CD14-positive monocyte (primary cell): Measurements from ENCODE around the gene PDZD7. TPM values are rescaled to one million over a fixed set of nuclear protein-coding genes. Genes with fewer than 3 reads are reported as not detected.

Experiments
- DNase-seq, 3 donors: peaks; one replicate each; pipeline ENCODE4 v3.0.0-alpha.2; 2011 to 2022
- H2AFZ ChIP-seq: 2 replicates; pipeline ENCODE4 v1.6.0; 2012; ENCODE audit warnings: mild to moderate bottlenecking, low read depth, low read length, inconsistent platforms; ENCODE audit not compliant: insufficient read depth, poor library complexity, severe bottlenecking
- H3K27ac ChIP-seq, 2 donors: 1 replicate in 1 of 2; 2 replicates in 1 of 2; pipeline ENCODE4 v1.5.1; 2012 to 2013; ENCODE audit warnings: low read length in 2 of 2, control low read depth in 1 of 2, inconsistent platforms in 1 of 2, low read depth in 1 of 2, mild to moderate bottlenecking in 1 of 2
- H3K27me3 ChIP-seq, 2 donors: one replicate each; pipeline versions ENCODE4 v1.6.0 to v1.6.1; 2011 to 2013; ENCODE audit warnings: low read length in 2 of 2; ENCODE audit not compliant: control insufficient read depth in 2 of 2, insufficient read depth in 2 of 2
- H3K36me3 ChIP-seq, 2 donors: replicated peaks in 1 of 2; 1 replicate in 1 of 2; 2 replicates in 1 of 2; pipeline versions ENCODE4 v1.5.1 to v1.6.1; 2012 to 2013; ENCODE audit warnings: low read length in 2 of 2, control low read depth in 1 of 2, inconsistent platforms in 1 of 2, mild to moderate bottlenecking in 1 of 2; ENCODE audit not compliant: insufficient read depth in 2 of 2, control insufficient read depth in 1 of 2
- H3K4me1 ChIP-seq, 2 donors: 1 replicate in 1 of 2; 2 replicates in 1 of 2; pipeline versions ENCODE4 v1.5.1 to v1.6.1; 2012 to 2013; ENCODE audit warnings: low read length in 2 of 2, control low read depth in 1 of 2, inconsistent platforms in 1 of 2, mild to moderate bottlenecking in 1 of 2, moderate library complexity in 1 of 2; ENCODE audit not compliant: insufficient read depth in 2 of 2, control insufficient read depth in 1 of 2
- H3K4me2 ChIP-seq: replicated peaks from 2 replicates; pipeline ENCODE3; 2012; ENCODE audit warnings: low read length, moderate library complexity, mild to moderate bottlenecking; ENCODE audit not compliant: poor library complexity, severe bottlenecking; ENCODE audit errors: extremely low read depth
- H3K4me3 ChIP-seq, 3 experiments: fragments of 200-600 bp in 1 of 3; sonication (generic) in 1 of 3; replicated peaks in 1 of 3; 1 replicate in 2 of 3; 2 replicates in 1 of 3; pipeline ENCODE4 v1.5.1; 2011 to 2013; ENCODE audit warnings: low read length in 3 of 3, mild to moderate bottlenecking in 3 of 3, control low read depth in 2 of 3, low read depth in 2 of 3, inconsistent platforms in 1 of 3, moderate library complexity in 1 of 3
- H3K79me2 ChIP-seq: 2 replicates; pipeline ENCODE4 v1.6.0; 2012; ENCODE audit warnings: mild to moderate bottlenecking, control low read depth, inconsistent platforms, low read length, moderate library complexity; ENCODE audit not compliant: insufficient read depth
- H3K9ac ChIP-seq: 2 replicates; pipeline ENCODE4 v1.6.0; 2017; ENCODE audit warnings: low read length, mild to moderate bottlenecking; ENCODE audit not compliant: insufficient read depth, poor library complexity, severe bottlenecking
- H3K9me3 ChIP-seq, 2 donors: replicated peaks in 1 of 2; 1 replicate in 1 of 2; 2 replicates in 1 of 2; pipeline versions ENCODE4 v1.5.1 to v1.6.1; 2012 to 2013; ENCODE audit warnings: low read length in 2 of 2, control low read depth in 1 of 2; ENCODE audit not compliant: control insufficient read depth in 1 of 2, insufficient read depth in 1 of 2
- H4K20me1 ChIP-seq: 2 replicates; pipeline ENCODE4 v1.6.0; 2012; ENCODE audit warnings: mild to moderate bottlenecking, low read length, control low read depth, moderate library complexity; ENCODE audit not compliant: insufficient read depth
- H3K27ac Mint-ChIP-seq, 7 donors: one replicate each; pipeline ENCODE4 v1.8.0; 2020; ENCODE audit warnings: mild to moderate bottlenecking in 7 of 7, mixed read lengths in 7 of 7, moderate library complexity in 6 of 7, inconsistent platforms in 2 of 7
- H3K27me3 Mint-ChIP-seq, 3 donors: one replicate each; pipeline ENCODE4 v1.8.0; 2021 to 2022; ENCODE audit warnings: low read depth in 3 of 3, mild to moderate bottlenecking in 3 of 3, mixed read lengths in 3 of 3, moderate library complexity in 3 of 3, inconsistent platforms in 1 of 3
- H3K36me3 Mint-ChIP-seq, 2 donors: one replicate each; pipeline ENCODE4 v1.8.0; 2020; ENCODE audit warnings: mixed read lengths in 2 of 2, inconsistent platforms in 1 of 2, mild to moderate bottlenecking in 1 of 2
- H3K4me1 Mint-ChIP-seq: one replicate; pipeline ENCODE4 v1.8.0; 2020; ENCODE audit warnings: mild to moderate bottlenecking, mixed read lengths
- H3K4me3 Mint-ChIP-seq, 2 donors: one replicate each; pipeline ENCODE4 v1.8.0; 2020; ENCODE audit warnings: mild to moderate bottlenecking in 2 of 2, mixed read lengths in 2 of 2, moderate library complexity in 1 of 2
- H3K9me3 Mint-ChIP-seq, 7 donors: one replicate each; pipeline ENCODE4 v1.8.0; 2020 to 2022; ENCODE audit warnings: mixed read lengths in 7 of 7, mild to moderate bottlenecking in 6 of 7, moderate library complexity in 6 of 7, inconsistent platforms in 2 of 7
- CTCF ChIP-seq: fragments of 200-600 bp; IDR thresholded peaks from one replicate; pipeline ENCODE4 v1.8.0; 2022; ENCODE audit warnings: antibody characterized with exemption, mild to moderate bottlenecking
- WGBS: methylation state at CpG from one replicate; pipeline ENCODE4 v1.1.5; 2013; ENCODE audit warnings: missing lambda C conversion rate; ENCODE audit not compliant: insufficient coverage; 5-methylcytosine and 5-hydroxymethylcytosine counted together
- intact Hi-C, 2 donors: fragments of 100-400 bp; cut with micrococcal nuclease; formaldehyde crosslinking; loops; one replicate each; pipeline versions ENCODE4 v1.15.0 to v1.15.1; 2023
- polyA plus RNA-seq, 3 donors: library from polyadenylated mRNA; depleted of rRNA in 1 of 3; unstranded in 2 of 3; stranded (reverse) in 1 of 3; fragments of 300-500 nt in 2 of 3; fragments of >200 nt in 1 of 3; fragmentation: Illumina TruSeq in 2 of 3; gene quantifications; 1 replicate in 2 of 3; 2 replicates in 1 of 3; pipeline ENCODE4 v1.2.3, GENCODE V29; 2012 to 2021

The PDZD7 gene
- polyA plus RNA-seq, 3 donors, result 0.73 TPM; not detected in 2

- H3K27me3 ChIP-seq, result peaks cover 10 to 63% of the 10 kb centered on the region in 2 donors
These were observed 33.6 kb upstream of the PDZD7 start for GRCh38 chr10:101064415-101065030.

More at GRCh38 chr10:101064415-101065030, 33.6 kb upstream of the PDZD7 start:
- Histone ChIP-seq H3K4me3 (no peak overlapping the region), H3K4me2 (no peak overlapping the region), H3K9me3 (no peaks in the 10 kb centered on the region), H3K79me2 (peaks cover 7% of the 10 kb centered on the region), H3K4me1 (peaks cover 66 to 80% of the 10 kb centered on the region in 2 donors), H3K36me3 (no peaks in the 10 kb centered on the region), H4K20me1 (no peaks in the 10 kb centered on the region), H3K9ac (no peak overlapping the region), H2AFZ (no peak overlapping the region), H3K27ac (no peak overlapping the region)
- intact Hi-C loops, result no loop called here
- DNase-seq, result no peak
- 97% methylated on average over 6 of the region's 9 CpGs for WGBS
- Mint-ChIP-seq H3K27me3 (peaks cover 58 to 67% (median 60%) of the 10 kb centered on the region in 3 donors), H3K4me3 (peak overlapping the region in 1 of 2 donors; percentile 88), H3K9me3 (peaks cover 0 to 12% (median 2%) of the 10 kb centered on the region in 7 donors), H3K4me1 (peaks cover 68% of the 10 kb centered on the region), H3K36me3 (peaks cover 5 to 31% of the 10 kb centered on the region in 2 donors), H3K27ac (peak overlapping the region in 3 of 7 donors; percentile 9 to 38 (median 14))
- TF ChIP-seq CTCF, result no peak
